WTC11 (cell line): Measurements from ENCODE around the gene LGR4. TPM values are rescaled to one million over a fixed set of nuclear protein-coding genes. Genes with fewer than 3 reads are reported as not detected.
A peak's percentile ranks its signal among the peaks of the same experiment; 100 is the strongest.

Experiments
- ATAC-seq: fragments of 200-7000 bp; cut with Tn5 transposase; 2 replicates; pipeline ENCODE4 v1.10.0; 2021; ENCODE audit warnings: mild to moderate bottlenecking, moderate library complexity
- CTCF ChIA-PET: fragments of 300-600 bp; sonication (Branson Sonifier 250); formaldehyde crosslinking; loops from one replicate; lab custom pipeline; 2021; ENCODE audit warnings: antibody characterized with exemption; lab: Charles Lee
- POLR2A ChIA-PET: fragments of 350-600 bp; sonication (Branson Sonifier 250); formaldehyde crosslinking; loops from one replicate; lab custom pipeline; 2021; ENCODE audit warnings: antibody characterized with exemption; lab: Charles Lee
- DNase-seq: peaks from one replicate; pipeline ENCODE4 v3.0.0; 2021; ENCODE audit warnings: low spot score
- H3K27ac Mint-ChIP-seq: 2 replicates; pipeline ENCODE4 v1.8.0; 2021; ENCODE audit warnings: mixed read lengths
- H3K27me3 Mint-ChIP-seq: 2 replicates; pipeline ENCODE4 v1.8.0; 2021; ENCODE audit warnings: low read depth, mild to moderate bottlenecking, moderate library complexity, mixed read lengths
- H3K36me3 Mint-ChIP-seq: 2 replicates; pipeline ENCODE4 v1.8.0; 2021; ENCODE audit warnings: mixed read lengths
- H3K4me1 Mint-ChIP-seq: 2 replicates; pipeline ENCODE4 v1.8.0; 2022; ENCODE audit warnings: mixed read lengths
- H3K4me3 Mint-ChIP-seq: 2 replicates; pipeline ENCODE4 v1.8.0; 2021; ENCODE audit warnings: mild to moderate bottlenecking, moderate library complexity, mixed read lengths
- H3K9me3 Mint-ChIP-seq: 2 replicates; pipeline ENCODE4 v1.8.0; 2021; ENCODE audit warnings: mixed read lengths
- ATF3 ChIP-seq: sonication (generic); formaldehyde crosslinking; conservative IDR thresholded peaks from 2 replicates; pipeline ENCODE4 v1.8.1; 2022; ENCODE audit warnings: mild to moderate bottlenecking, missing genetic modification reagents
- CBFB ChIP-seq: sonication (generic); formaldehyde crosslinking; IDR thresholded peaks from 2 replicates; pipeline ENCODE4 v1.8.1; 2022; ENCODE audit warnings: mild to moderate bottlenecking, low read depth, missing genetic modification reagents
- FOXP4 ChIP-seq: sonication (generic); formaldehyde crosslinking; IDR thresholded peaks from 2 replicates; pipeline ENCODE4 v1.8.0; 2022; ENCODE audit warnings: mild to moderate bottlenecking, missing genetic modification reagents
- NFATC4 ChIP-seq: fragments of 250-450 bp; sonication (Bioruptor Pico); IDR thresholded peaks from 2 replicates; pipeline ENCODE4 v1.9.0; 2021; ENCODE audit warnings: mild to moderate bottlenecking
- RORB ChIP-seq: fragments of 250-450 bp; sonication (Bioruptor Pico); IDR thresholded peaks from 2 replicates; pipeline ENCODE4 v1.9.0; 2021; ENCODE audit warnings: mild to moderate bottlenecking
- SOX15 ChIP-seq: fragments of 250-450 bp; sonication (Bioruptor Pico); IDR thresholded peaks from 2 replicates; pipeline ENCODE4 v1.9.0; 2021; ENCODE audit warnings: mild to moderate bottlenecking
- TEAD4 ChIP-seq: sonication (generic); formaldehyde crosslinking; IDR thresholded peaks from 2 replicates; pipeline ENCODE4 v1.8.0; 2022; ENCODE audit warnings: mild to moderate bottlenecking, missing genetic modification reagents
- ZNF396 ChIP-seq: fragments of 250-450 bp; sonication (Bioruptor Pico); IDR thresholded peaks from 2 replicates; pipeline ENCODE4 v1.8.0; 2021; ENCODE audit warnings: mild to moderate bottlenecking, moderate library complexity, borderline replicate concordance
- ZNF425 ChIP-seq: fragments of 250-450 bp; sonication (Bioruptor Pico); conservative IDR thresholded peaks from 2 replicates; pipeline ENCODE4 v1.9.0; 2021; ENCODE audit warnings: mild to moderate bottlenecking
- total RNA-seq: library from RNA; stranded (reverse); gene quantifications from 3 replicates; pipeline ENCODE4 v1.2.3, GENCODE V29; 2021
- TF ChIP-seq, protein P1 (sequence below): sonication (generic); formaldehyde crosslinking; IDR thresholded peaks from 2 replicates; pipeline ENCODE4 v1.8.1; 2023; ENCODE audit warnings: mild to moderate bottlenecking, missing genetic modification reagents, borderline replicate concordance
- TF ChIP-seq, protein P2 (sequence below): sonication (generic); formaldehyde crosslinking; IDR thresholded peaks from 2 replicates; pipeline ENCODE4 v1.8.1; 2023; ENCODE audit warnings: mild to moderate bottlenecking, missing genetic modification reagents
- TF ChIP-seq, protein P3 (sequence below): sonication (generic); formaldehyde crosslinking; IDR thresholded peaks from 2 replicates; pipeline ENCODE4 v1.8.0; 2022; ENCODE audit warnings: mild to moderate bottlenecking, missing genetic modification reagents
- TF ChIP-seq, protein P4 (sequence below): fragments of 250-450 bp; sonication (Bioruptor Pico); IDR thresholded peaks from 2 replicates; pipeline ENCODE4 v1.9.0; 2021; ENCODE audit warnings: mild to moderate bottlenecking, borderline replicate concordance

LGR4 gene
- total RNA-seq, 1 experiment from 2014 or later, result 53.8 TPM

DNA sequence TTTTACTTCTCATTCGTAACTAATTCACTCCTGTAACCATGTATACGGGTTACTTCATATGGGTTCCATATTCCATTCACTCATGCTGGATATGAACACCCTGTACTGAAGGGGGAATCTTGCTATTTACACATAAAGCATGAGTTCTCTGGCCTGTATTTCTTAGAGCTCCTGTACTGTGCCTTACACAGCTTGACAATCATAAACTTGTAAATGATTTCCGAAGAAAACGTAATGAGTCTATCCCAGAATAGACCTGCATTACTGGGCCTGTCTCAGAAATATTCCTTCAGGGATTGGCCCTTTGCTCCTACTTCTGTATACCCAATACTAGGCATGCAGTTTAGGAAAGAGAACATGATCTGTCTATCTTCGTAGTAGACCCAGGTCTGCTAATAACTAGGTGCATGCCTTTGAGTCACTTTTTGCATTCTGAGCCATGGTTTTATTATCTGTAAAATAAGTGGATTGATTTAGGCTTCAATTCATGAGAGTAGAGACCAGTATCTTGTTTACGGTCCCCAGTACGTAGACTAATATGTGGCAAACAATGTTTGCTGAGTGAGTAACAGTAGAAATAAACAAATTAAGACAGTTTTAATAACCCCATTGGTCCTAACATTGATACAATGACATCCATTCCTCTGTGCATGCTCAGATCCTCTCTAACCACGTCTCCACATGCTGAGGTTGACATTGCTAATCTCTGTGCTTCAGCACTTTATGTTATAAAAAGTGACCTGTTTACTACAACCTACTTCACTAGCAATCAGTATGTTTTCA lies 110.8 kb downstream of the LGR4 start:
- H3K4me3 Mint-ChIP-seq, result peak overlapping the region; percentile 83
- ATAC-seq (no peak), DNase-seq (no peak)
- CTCF ChIA-PET, result no interaction called here
- no peaks in the 10 kb centered on the region for H3K36me3 Mint-ChIP-seq
- POLR2A ChIA-PET, result no interaction called here
- H3K27me3 Mint-ChIP-seq, result no peaks in the 10 kb centered on the region
- no peak overlapping the region for H3K27ac Mint-ChIP-seq
- H3K9me3 Mint-ChIP-seq, result no peaks in the 10 kb centered on the region
- TF ChIP-seq NFATC4 (CRISPR knock-in tag) (no peak), TEAD4 (CRISPR knock-in tag) (no peak), RORB (CRISPR knock-in tag) (no peak), CBFB (CRISPR knock-in tag) (no peak), FOXP4 (CRISPR knock-in tag) (no peak), ZNF425 (CRISPR knock-in tag) (no peak), SOX15 (no peak), ATF3 (CRISPR knock-in tag) (no peak), ZNF396 (CRISPR knock-in tag) (no peak)
- TF ChIP-seq, protein P1, sequence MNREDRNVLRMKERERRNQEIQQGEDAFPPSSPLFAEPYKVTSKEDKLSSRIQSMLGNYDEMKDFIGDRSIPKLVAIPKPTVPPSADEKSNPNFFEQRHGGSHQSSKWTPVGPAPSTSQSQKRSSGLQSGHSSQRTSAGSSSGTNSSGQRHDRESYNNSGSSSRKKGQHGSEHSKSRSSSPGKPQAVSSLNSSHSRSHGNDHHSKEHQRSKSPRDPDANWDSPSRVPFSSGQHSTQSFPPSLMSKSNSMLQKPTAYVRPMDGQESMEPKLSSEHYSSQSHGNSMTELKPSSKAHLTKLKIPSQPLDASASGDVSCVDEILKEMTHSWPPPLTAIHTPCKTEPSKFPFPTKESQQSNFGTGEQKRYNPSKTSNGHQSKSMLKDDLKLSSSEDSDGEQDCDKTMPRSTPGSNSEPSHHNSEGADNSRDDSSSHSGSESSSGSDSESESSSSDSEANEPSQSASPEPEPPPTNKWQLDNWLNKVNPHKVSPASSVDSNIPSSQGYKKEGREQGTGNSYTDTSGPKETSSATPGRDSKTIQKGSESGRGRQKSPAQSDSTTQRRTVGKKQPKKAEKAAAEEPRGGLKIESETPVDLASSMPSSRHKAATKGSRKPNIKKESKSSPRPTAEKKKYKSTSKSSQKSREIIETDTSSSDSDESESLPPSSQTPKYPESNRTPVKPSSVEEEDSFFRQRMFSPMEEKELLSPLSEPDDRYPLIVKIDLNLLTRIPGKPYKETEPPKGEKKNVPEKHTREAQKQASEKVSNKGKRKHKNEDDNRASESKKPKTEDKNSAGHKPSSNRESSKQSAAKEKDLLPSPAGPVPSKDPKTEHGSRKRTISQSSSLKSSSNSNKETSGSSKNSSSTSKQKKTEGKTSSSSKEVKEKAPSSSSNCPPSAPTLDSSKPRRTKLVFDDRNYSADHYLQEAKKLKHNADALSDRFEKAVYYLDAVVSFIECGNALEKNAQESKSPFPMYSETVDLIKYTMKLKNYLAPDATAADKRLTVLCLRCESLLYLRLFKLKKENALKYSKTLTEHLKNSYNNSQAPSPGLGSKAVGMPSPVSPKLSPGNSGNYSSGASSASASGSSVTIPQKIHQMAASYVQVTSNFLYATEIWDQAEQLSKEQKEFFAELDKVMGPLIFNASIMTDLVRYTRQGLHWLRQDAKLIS (CRISPR knock-in tag), result no peak
- TF ChIP-seq, protein P2, sequence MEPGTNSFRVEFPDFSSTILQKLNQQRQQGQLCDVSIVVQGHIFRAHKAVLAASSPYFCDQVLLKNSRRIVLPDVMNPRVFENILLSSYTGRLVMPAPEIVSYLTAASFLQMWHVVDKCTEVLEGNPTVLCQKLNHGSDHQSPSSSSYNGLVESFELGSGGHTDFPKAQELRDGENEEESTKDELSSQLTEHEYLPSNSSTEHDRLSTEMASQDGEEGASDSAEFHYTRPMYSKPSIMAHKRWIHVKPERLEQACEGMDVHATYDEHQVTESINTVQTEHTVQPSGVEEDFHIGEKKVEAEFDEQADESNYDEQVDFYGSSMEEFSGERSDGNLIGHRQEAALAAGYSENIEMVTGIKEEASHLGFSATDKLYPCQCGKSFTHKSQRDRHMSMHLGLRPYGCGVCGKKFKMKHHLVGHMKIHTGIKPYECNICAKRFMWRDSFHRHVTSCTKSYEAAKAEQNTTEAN (CRISPR knock-in tag), result no peak
- TF ChIP-seq, protein P3, sequence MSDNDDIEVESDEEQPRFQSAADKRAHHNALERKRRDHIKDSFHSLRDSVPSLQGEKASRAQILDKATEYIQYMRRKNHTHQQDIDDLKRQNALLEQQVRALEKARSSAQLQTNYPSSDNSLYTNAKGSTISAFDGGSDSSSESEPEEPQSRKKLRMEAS, result no peak
- TF ChIP-seq, protein P4, sequence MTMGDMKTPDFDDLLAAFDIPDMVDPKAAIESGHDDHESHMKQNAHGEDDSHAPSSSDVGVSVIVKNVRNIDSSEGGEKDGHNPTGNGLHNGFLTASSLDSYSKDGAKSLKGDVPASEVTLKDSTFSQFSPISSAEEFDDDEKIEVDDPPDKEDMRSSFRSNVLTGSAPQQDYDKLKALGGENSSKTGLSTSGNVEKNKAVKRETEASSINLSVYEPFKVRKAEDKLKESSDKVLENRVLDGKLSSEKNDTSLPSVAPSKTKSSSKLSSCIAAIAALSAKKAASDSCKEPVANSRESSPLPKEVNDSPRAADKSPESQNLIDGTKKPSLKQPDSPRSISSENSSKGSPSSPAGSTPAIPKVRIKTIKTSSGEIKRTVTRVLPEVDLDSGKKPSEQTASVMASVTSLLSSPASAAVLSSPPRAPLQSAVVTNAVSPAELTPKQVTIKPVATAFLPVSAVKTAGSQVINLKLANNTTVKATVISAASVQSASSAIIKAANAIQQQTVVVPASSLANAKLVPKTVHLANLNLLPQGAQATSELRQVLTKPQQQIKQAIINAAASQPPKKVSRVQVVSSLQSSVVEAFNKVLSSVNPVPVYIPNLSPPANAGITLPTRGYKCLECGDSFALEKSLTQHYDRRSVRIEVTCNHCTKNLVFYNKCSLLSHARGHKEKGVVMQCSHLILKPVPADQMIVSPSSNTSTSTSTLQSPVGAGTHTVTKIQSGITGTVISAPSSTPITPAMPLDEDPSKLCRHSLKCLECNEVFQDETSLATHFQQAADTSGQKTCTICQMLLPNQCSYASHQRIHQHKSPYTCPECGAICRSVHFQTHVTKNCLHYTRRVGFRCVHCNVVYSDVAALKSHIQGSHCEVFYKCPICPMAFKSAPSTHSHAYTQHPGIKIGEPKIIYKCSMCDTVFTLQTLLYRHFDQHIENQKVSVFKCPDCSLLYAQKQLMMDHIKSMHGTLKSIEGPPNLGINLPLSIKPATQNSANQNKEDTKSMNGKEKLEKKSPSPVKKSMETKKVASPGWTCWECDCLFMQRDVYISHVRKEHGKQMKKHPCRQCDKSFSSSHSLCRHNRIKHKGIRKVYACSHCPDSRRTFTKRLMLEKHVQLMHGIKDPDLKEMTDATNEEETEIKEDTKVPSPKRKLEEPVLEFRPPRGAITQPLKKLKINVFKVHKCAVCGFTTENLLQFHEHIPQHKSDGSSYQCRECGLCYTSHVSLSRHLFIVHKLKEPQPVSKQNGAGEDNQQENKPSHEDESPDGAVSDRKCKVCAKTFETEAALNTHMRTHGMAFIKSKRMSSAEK, result no peak
- H3K4me1 Mint-ChIP-seq, result peaks cover 32% of the 10 kb centered on the region
